ENCODE results near the gene CUEDC2.

The CUEDC2 gene

DNA sequence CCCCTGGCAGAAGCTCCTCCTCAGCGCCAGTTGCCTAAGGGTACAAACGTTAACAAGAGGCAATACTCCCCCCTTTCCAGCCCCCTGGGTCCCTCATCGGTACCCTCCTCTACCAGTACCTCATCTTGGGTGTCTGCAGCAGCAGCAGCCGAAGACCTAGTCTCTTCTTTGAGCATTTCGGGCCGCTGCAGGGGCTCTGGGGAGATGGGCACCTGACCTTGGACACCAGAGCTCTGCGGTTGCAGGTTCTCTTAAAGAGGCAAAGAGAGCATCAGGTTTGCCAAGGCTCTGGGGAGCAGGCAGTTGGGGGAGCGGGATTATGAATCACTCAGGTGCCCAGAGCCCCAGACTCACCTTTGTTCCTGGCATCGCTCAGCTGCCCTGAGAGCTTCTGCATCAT lies 8.2 kb downstream of the CUEDC2 start:
- no peak for DNase-seq

DNA sequence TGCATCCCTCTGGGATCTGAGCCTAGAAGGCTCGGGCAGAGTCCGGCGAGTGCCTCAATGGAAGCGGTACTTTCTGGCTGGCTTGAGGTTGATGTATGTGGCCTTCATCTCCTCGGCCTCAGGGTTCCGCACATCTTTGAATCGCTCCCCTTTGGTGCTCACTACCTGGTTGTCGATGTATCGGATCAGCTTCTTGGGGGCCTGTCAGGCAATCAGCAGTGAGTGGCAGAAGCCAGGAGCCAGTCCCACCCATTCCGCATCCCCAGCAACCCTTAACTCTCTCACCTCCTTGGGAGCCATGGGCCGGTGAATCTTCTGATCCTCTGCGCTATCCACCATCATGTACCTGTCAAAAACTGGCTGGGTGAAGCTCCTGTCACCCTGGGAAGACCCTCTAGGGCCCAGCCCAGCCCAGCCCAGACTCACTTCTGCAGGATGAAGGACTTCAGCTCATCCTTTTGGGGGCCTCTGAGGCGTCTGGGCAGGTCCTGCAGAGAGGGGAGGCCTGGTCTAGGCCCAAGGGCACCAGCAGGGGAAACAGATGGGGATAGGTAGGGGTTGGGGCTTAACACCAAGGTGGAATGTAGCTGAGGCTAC lies 8.9 kb downstream of the CUEDC2 start:
- DNase-seq = no peak

DNA sequence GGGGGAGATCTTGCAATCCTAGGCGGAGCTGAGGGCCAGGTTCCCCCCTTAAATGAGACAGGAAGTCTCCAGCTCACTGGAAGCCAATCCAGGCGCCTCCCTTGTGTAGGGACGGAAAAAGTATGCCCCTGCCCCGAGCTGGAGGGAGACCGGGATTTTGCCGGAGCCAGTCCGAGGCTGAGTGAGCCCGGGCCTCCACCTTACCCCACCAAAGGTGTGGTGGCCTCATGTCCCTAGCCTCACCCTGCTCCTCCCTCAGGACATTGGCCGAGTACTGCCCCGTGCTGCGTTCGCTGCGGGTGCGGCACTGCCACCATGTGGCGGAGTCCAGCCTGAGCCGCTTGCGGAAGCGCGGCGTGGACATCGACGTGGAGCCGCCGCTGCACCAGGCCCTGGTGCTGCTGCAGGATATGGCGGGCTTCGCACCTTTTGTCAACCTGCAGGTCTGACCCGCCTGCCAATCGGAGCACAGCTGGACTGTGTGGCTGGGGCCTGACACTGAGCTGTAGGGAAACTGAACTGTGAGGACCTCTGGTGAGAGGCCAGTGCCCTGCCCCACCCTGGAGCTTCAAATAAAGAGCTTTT lies 9.7 kb downstream of the CUEDC2 start:
- no peak for DNase-seq

DNA sequence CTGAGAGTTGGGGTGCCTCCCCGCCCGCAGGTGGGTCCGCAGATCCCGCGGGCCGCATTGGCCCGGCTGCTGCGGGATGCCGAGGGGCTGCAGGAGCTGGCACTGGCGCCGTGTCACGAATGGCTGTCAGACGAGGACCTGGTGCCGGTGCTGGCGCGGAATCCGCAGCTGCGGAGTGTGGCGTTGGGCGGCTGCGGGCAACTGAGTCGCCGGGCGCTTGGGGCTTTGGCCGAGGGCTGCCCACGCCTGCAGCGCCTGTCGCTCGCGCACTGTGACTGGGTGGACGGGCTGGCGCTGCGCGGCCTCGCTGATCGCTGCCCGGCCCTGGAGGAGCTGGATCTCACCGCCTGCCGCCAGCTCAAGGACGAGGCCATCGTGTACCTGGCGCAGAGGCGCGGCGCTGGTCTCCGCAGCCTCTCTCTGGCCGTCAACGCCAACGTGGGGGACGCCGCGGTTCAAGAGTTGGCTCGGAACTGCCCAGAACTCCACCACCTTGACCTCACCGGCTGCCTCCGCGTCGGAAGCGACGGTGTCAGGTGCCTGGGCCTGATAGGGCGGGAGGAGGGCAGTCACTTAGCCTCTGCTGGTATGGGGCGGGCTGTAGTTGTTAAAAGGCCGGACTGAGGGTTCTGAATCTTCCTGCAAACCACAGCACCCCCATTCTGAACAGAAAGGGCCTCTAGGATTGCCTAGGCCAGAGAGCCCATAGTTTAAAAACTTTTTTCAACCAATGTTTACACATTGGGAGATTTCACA lies 10.4 kb downstream of the CUEDC2 start:
- no peak for DNase-seq

DNA sequence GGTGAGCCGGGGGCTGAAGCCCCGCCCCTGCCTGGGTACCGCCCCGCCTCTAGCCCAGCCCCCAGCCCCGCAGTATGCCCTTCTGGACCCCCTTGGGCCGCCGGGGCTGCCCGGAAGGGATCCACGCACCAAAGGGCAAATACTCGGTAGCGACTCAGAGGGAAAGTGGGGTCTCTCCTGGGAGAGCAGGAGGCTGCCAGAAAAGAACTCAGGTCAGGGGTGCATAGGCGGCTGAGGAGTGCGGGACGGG lies 10.9 kb downstream of the CUEDC2 start:
- DNase-seq = no peak

DNA sequence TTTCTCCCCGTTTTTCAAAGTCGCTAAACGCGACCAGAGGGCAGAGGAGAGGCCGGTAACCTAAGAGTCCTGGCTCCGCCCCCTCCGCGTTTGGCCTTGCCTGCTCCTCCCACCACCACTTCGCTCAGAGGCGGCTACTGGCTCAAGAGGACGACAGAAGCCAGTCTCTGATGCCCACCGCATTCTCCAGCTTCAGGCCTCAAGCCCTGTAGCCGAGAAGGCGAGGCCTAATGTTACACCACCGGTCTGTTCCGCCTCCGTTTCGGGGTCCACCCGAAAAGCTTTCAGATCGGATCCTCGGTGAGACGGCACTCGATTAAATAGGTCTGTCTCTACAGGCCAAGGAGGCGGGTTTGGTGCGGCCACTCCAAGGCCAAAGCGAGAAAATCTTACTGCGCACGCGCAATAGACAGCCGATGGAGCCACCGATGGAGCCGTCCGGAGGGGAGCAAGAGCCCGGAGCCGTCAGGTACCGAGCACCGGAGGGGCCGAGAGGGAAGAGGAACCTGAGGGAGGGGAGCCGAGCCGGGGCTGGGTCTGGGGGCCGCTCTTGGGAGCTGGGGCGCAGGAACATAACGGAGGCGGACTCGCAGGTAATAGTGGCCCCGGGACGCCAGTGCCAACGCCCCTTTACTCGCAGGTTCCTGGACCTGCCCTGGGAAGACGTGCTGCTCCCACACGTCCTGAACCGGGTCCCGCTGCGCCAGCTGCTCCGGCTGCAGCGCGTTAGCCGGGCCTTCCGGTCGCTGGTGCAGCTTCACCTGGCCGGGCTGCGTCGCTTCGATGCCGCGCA lies 11.5 kb downstream of the CUEDC2 start, which contains the start of gene FBXL15:
TSS of gene FBXL15 (plus strand) at position 123 of the 793 bp plus-strand sequence. CDS start at position 417, 294 bp downstream.
- peak; percentile 90 to 92 for DNase-seq

DNA sequence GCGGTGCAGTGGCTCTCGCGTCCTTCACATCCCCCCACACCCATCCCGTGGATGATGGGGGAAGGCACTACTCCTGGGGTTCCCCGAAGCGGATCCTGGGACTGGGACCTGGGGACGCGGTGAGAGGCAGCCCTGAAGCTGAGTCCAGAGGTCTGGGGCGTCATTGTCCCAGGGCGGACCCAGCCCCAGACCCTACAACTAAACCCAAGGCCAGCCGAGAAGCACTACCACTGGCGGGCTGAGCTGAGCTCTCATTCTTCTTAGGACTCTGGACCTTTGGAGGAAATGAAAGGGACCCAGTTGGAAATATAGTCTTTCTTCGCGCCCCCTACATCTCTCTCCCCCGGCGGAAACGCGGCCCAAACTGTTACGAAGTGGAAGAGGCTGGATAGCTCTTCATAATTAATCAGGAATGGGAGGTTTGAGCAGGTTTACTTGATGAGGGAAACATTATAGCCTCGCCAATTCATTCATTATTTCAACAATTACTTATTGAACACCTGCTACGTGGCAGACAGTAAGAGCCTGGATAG lies 12.1 kb downstream of the CUEDC2 start:
- DNase-seq = no peak

DNA sequence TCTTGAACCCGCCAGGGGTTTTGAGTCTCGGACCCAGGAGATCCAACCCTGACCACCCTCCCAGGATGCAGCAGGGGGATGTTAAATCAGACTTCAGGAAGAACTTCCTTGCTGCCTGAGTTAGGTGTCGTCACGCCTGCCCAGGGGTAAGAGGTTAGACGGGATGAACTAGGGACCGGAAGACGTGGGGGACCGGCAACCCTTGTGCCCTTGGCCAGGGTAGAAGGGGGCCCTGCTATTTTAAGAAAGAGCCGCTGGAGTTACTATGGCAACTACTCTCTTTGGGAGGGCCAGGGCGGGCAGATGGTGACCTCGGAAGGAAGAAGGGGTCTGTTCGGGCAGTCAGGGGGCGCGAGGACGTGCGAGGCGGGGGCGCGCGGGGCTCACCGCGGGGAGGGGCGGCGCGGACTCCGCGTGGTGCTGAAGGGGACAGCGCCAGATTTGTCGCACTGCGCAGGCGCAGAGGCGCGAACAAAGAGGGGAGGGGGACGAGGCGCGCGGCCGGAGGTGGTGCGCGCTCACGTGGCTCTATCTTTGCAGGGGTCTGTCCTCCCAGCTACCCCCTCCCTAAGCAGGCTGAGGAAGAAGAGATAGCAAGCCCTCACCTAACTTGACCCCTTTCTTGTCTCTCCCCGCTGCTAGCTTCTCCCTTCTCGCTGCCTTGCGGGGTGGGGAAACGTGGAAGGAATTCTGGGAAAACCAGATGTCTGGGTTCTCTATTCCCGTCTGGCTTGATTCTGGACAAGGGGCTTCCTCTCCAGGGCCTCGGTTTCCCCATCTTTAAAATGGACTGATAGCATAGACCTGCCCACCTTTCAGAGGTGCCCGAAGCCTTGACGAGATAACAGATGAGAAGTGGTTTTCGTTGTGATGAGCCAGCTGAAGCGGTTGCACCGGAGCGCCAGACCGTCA lies 12.8 kb downstream of the CUEDC2 start:
- DNase-seq = peak; percentile 52 to 54

DNA sequence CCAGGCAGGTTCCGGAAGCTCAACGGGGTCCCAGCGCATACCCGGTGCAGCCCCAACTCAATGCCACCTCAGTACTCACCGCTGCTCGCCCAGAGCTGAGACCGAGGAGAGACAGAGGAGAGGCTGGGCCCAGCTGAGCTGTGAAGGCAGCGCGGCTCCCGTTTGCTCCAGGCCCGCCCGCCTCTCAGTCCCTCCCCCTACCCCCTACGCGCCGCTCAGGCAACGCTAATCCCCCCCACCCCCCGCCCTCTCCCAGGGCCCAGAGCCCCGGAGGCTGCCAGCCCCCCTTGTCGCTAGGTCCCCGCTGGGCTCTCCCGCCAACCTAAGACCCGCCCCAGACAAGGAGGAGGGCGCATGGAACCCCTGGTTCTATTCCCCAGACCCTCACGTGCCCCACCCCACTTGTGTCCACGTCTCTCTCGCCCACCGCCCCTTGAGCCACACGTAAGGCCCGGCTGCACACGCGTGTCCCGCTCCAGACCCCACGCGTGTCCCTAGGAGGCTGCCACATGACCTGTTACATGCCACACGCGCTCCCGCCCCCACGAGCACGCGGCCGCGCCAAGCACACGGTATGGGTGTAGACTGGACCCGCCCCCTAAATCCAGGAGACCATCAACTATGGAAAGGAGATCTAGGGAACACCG lies 13.6 kb downstream of the CUEDC2 start, which contains the start of gene PSD:
TSS of gene PSD (minus strand) at position 164 of the 647 bp plus-strand sequence. CDS start 1,747 bp downstream, outside the sequence.
- DNase-seq = no peak

DNA sequence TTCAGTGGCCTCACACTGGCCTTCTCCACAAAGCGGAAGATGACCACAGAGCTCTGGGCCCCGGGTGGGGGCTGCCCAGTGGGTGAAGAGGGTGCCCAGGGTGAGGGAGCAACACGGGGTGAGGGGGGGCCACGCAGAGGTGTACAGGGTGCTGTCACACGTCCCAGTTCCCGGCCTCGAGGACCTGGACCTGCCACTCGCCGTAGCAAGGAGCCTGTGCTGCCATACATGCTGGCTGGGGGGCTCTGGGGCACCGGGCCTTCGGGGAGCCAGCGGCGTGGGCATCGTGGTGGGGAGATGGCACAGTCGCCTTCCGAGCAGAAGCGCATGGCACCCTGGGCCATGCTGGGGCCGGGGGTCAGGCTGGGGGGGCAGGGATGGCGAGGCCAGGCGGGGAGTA lies 15.7 kb downstream of the CUEDC2 start:
- DNase-seq = no peak

DNA sequence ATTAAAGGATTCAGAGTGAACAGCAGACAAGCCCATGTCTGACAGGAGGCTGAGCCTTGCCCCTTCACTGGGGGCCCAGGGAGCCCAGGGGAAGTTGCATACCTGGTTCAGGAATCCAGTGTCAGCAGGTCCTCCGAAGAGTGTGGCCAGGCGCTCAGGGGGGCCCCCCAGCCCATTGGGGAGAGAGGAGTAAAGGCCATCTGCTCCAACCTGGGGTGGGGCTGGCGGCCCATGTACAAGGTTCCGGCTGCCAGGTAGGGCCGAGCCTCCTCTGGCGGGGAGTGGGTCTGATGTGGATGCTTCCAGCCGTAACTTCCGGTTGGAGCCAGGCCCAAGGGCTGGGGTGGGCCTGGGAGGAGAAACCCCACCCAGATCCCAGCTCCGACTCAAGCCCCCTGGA lies 16.1 kb downstream of the CUEDC2 start:
- DNase-seq = no peak

DNA sequence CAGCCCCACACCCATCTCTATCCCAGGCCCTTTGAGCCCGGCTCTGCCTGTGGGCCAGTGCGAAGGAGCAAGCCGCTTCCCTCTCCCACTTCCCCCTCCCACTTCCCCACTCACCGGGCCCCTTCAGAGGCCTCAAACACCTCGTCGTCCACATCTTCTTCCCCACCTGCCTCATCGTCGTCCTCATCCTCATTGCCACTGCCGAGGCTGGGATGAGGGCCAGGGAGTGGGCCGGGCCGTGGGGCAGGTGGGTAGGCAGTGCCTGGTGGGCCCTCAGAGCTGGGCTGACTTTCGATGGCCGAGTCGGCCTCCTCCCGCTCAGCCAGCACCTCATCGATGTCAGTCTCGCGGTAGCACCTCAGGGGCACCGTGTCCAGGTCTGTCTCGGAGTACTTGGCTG lies 17.6 kb downstream of the CUEDC2 start:
- DNase-seq = no peak

DNA sequence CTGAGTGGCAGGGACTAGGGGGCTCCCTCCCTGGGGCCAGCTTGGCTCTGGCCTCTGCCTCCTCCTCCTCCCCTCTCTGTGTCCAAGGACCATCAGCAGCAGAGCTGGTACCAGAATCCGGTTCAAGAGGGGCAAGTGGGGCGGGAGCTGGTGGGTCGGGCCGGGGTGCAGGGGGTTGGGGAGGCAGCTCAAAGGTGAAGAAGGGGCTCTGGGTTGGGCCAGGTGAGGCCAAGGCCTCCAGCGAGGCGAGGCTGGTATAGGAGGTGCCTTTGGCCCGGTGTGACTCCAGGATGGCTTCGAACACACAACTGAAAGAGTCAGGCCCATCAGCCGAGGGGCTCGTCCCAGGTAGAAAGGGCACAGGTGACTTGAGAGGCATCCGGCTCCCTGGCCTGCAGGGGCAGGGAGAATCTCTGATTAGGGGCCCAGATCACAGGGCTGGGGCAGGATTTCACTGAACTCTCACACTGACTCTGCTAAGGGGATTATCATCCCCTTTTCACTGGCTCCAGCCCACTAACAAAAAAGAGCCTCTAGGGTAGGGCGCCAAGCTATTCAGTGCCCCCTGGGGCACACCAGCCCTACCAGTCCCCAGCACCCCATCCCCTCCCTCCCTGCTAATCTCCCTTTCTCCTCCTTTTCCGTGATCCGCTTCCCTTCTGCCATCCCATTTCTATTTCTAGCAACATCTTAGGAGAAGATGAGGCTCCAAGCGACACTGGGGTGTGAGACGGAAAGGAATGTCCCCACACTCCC lies 18.4 kb downstream of the CUEDC2 start:
- no peak for DNase-seq

DNA sequence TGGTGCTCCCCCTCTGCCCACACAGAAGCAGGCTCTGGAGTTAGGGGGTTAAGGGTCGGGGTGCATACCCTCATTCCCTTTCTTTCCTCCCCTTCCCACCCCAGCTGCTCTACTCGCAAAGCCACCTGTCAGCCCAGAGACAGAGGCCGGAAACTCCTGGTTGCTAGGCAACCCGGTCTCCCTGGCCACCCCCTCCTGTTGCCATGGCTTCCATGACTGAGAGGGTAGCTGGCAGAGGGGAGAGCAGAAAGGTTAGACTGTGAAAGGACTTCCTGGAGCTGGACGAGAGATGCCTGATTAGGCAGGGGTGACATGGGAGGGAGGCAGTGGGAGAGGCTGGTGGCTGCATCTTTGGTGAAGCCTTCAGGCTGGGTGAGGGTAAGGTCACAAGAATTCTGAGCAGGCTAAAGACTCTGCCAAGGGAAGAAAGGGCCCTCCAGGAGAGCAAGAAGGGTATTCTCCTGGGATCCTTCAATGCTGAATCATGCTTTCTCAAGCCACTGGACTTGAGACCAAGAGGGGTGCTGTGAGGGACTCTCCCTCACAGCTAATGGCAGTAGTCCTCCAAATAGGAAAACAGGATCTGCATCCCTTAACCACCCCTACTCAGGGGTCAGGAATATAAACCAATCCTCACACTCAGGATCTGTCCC lies 19.2 kb downstream of the CUEDC2 start:
- DNase-seq = no peak

DNA sequence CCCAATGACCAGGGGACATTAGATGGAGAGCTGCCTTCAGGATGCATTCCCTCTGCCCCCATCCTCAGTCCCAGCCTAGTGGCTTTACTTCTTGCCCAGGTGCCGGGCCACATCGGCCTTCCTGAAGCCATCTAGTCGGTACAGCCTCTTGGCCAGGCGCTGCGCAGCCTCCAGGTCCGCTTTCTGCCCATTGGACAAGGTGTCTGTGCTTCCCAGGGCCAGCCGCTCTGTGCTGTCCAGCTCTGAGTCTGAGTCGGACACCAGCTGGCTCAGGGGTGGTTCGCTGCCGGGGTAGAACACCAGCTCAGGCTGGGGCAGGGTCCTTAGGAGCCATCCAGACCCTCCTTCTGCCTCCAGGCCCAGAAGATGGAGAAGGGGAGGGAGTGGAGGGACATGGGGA lies 20.1 kb downstream of the CUEDC2 start:
- no peak for DNase-seq

DNA sequence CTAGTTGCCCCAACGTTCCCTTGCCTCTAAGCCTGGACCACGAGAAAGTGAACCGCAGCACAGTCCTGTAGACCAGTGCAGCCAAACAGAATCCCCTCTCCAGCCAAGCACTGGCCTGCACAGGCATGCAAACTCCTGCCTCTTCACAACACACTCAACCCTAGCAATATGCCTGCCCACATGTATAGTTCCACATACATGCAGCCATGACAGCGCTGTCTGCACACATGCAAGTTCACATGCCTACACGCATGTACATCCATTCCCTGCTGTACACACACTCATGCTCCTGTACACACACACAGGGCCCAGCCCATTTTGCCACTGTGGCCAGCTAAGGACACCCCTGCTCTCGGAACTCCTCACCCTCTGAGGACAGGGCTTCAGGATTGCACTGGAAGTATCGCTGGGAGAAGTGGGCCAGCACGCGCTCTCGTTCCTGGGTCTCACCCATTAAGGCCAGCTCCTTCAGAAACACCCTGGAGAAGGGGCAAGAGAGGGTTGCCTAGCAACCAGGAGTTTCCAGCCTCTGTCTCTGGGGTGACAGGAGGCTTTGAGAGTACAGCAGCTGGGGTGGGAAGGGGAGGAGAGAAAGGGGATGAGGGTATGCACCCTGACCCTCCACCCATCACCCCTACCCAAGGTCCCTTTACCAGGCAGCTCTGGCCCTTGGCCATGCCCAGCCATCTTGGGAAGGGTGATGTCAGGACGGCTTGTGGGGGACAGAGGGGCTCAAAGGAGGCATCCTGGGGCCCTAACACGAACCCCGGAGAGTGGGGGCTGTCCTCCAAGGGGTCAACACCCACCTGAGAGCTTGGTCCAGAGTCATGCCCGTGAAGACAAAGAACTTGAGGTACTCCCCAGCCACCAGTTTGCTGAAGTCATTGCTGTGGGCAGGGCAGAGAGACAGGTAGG lies 20.8 kb downstream of the CUEDC2 start:
- no peak for DNase-seq

DNA sequence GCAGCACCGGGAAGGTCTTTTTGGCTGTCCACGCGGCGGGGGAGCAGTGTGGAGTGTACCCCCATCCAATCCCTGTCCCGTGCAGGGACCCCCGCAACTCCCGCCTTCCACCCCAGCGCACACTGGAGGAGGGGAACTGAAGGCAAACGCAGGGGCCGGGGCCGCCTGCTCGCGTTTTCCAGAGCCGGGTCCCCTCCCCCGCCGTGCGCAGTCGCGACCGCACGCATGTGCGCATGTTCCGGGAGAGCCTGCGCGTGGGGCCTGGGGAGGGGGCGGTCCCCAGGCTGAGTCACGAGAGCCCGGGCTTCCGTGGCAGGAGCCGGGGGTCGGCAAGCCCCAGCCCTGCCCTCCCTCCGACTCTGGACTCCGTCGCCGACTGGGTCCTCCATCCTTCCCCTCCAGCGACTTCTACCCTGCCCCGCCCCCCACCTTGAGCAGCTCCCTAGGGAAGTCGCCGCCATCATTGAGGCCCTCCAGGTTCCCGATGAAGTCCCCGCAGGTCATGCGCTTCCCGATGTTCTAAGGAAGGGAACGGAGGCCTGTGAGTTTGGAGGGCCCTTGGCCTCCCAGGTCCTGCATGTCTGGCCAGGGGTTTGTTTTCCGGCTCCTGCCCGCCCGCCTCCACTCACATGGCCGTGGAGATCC lies 21.8 kb downstream of the CUEDC2 start:
- peak; percentile 65 to 69 for DNase-seq

DNA sequence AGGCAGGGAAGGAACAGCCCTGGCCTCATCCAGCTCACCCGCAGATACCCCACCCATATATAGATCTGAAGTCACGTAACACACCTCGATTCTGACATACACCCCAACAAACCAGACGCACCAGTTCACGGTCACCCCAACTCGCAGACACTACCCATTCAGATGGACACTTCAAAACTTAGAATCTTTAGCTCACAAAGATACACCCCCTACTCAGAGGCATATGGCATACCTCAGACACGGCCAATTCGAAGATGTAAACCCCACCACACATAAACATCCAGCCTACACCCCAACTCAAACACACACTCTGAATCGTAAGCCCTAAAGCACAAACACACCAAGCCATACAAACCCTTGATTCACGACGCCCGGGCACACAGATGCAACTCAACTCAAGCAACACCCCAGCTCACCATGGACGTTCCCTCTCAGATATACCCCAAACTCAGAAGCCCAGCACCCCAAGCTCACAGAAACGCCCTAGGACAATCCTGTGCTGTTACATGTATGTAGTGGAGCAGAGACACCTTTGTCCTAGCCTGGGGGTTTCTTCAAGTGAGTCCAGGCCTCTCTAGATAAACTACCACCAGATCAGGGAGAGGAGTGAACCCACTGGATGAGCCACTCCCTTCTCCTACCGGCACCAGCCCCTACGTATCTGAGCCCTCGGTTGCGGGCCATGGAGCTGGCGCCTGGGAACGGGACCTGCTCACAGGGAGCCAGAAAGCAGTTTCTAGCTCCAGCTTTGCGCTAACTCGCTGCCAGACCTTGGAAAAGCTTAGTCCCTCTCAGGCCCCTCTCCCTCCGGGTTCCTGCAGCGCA lies 22.6 kb downstream of the CUEDC2 start:
- DNase-seq = no peak
